Sigmoid colon (tissue), 7 donors: ENCODE measurements around the gene DRAXIN. TPM values are rescaled to one million over a fixed set of nuclear protein-coding genes. Genes with fewer than 3 reads are reported as not detected.

Experiments
- DNase-seq: peaks from one replicate; pipeline ENCODE4 v3.0.0-alpha.2; 2019
- H3K27ac ChIP-seq, 4 donors: fragments of 200-600 bp; sonication (generic); one replicate each; pipeline ENCODE4 v1.5.1; 2016 to 2019; ENCODE audit warnings: mild to moderate bottlenecking in 1 of 4
- H3K27me3 ChIP-seq, 3 donors: fragments of 200-600 bp; sonication (generic); one replicate each; pipeline ENCODE4 v1.5.1; 2019; ENCODE audit warnings: mild to moderate bottlenecking in 1 of 3
- H3K36me3 ChIP-seq, 4 donors: fragments of 200-600 bp; sonication (generic); one replicate each; pipeline ENCODE4 v1.5.1; 2016 to 2019
- H3K4me1 ChIP-seq, 4 donors: fragments of 200-600 bp; sonication (generic); one replicate each; pipeline ENCODE4 v1.5.1; 2017 to 2019
- H3K4me3 ChIP-seq, 4 donors: fragments of 200-600 bp; sonication (generic); one replicate each; pipeline ENCODE4 v1.5.1; 2017 to 2019; ENCODE audit warnings: mild to moderate bottlenecking in 2 of 4, moderate library complexity in 1 of 4
- H3K9me3 ChIP-seq, 4 donors: fragments of 200-600 bp in 3 of 4; sonication (generic) in 3 of 4; one replicate each; pipeline versions ENCODE4 v1.5.1 to v1.6.1; 2013 to 2019
- CTCF ChIP-seq, 4 experiments: fragments of 450-650 bp in 3 of 4; fragments of 200-600 bp in 1 of 4; IDR thresholded peaks; one replicate each; pipeline ENCODE4 v1.5.1; 2016 to 2019; ENCODE audit warnings: antibody characterized with exemption in 4 of 4, mild to moderate bottlenecking in 3 of 4, moderate library complexity in 2 of 4
- EP300 ChIP-seq, 4 donors: sonication (generic); formaldehyde crosslinking; IDR thresholded peaks; one replicate each; pipeline ENCODE4 v1.6.1; 2017; ENCODE audit warnings: antibody characterized with exemption in 4 of 4
- POLR2A ChIP-seq, 2 donors: fragments of 450-650 bp; IDR thresholded peaks; one replicate each; pipeline ENCODE4 v1.6.1; 2016; ENCODE audit warnings: antibody characterized with exemption in 2 of 2, mild to moderate bottlenecking in 2 of 2, moderate library complexity in 2 of 2
- POLR2AphosphoS5 ChIP-seq, 4 donors: sonication (generic); formaldehyde crosslinking; IDR thresholded peaks; one replicate each; pipeline ENCODE4 v1.6.1; 2017; ENCODE audit warnings: antibody characterized with exemption in 4 of 4
- WGBS, 2 donors: extraction: QIAGEN DNeasy Blood & Tissue Kit; methylation state at CpG; one replicate each; pipeline ENCODE4 v1.1.7; 2013; 5-methylcytosine and 5-hydroxymethylcytosine counted together
- intact Hi-C: fragments of 100-400 bp; cut with DNase I; formaldehyde crosslinking; loops from one replicate; pipeline ENCODE4 v1.15.1; 2023
- polyA plus RNA-seq, 3 donors: library from polyadenylated mRNA; stranded (reverse); fragments of 200-250 nt; gene quantifications; one replicate each; pipeline ENCODE4 v1.2.3, GENCODE V29; 2013
- total RNA-seq, 4 donors: library from RNA; depleted of rRNA; stranded (reverse); fragments of >200 nt; gene quantifications; one replicate each; pipeline ENCODE4 v1.1.0, GENCODE V29; 2016
- donor health status: healthy with polysubstance abuse.
- donor health status: Bipolar disorder and iron deficiency.
- donor health status: healthy.

DRAXIN gene
- total and polyA plus RNA-seq, 7 donors, result 0.13 to 0.36 (median 0.28) TPM; not detected in 4

GRCh38 chr1:11748294-11749202 is 57.0 kb downstream of the DRAXIN start:
- Histone ChIP-seq H3K4me1 (no peaks in the 10 kb centered on the region), H3K4me3 (no peak overlapping the region), H3K9me3 (no peaks in the 10 kb centered on the region), H3K27me3 (no peaks in the 10 kb centered on the region), H3K36me3 (peaks cover 0 to 53% (median 4%) of the 10 kb centered on the region in 4 donors), H3K27ac (no peak overlapping the region)
- no peak for DNase-seq
- TF ChIP-seq EP300 (IDR thresholded peaks at IDR 0.05), result no peak
- TF ChIP-seq POLR2A (IDR thresholded peaks at IDR 0.05), result no peak
- no peak for TF ChIP-seq CTCF (IDR thresholded peaks at IDR 0.05)
- no peak for TF ChIP-seq POLR2AphosphoS5 (IDR thresholded peaks at IDR 0.05)
- intact Hi-C loops, result no loop called here
- 94 to 95% methylated on average over 27 of the region's 27 CpGs for WGBS, 2 donors

GRCh38 chr1:11749203-11749689 is 57.7 kb downstream of the DRAXIN start:
- TF ChIP-seq CTCF (IDR thresholded peaks at IDR 0.05), result peak in 2 of 4 experiments; percentile 16 to 40
- no peak for TF ChIP-seq EP300 (IDR thresholded peaks at IDR 0.05)
- Histone ChIP-seq H3K4me1 (no peaks in the 10 kb centered on the region), H3K4me3 (no peak overlapping the region), H3K27ac (no peak overlapping the region), H3K9me3 (no peaks in the 10 kb centered on the region), H3K27me3 (no peaks in the 10 kb centered on the region), H3K36me3 (peaks cover 0 to 53% (median 4%) of the 10 kb centered on the region in 4 donors)
- 77 to 82% methylated on average over 9 of the region's 9 CpGs for WGBS, 2 donors
- intact Hi-C loops, result no loop called here
- no peak for DNase-seq

GRCh38 chr1:11749996-11750395 is 58.5 kb downstream of the DRAXIN start:
- Histone ChIP-seq H3K4me1 (no peaks in the 10 kb centered on the region), H3K36me3 (peaks cover 0 to 53% (median 4%) of the 10 kb centered on the region in 4 donors), H3K27ac (no peak overlapping the region), H3K27me3 (no peaks in the 10 kb centered on the region), H3K9me3 (no peaks in the 10 kb centered on the region), H3K4me3 (no peak overlapping the region)
- TF ChIP-seq EP300 (IDR thresholded peaks at IDR 0.05) (no peak), CTCF (IDR thresholded peaks at IDR 0.05) (no peak), POLR2AphosphoS5 (IDR thresholded peaks at IDR 0.05) (no peak), POLR2A (IDR thresholded peaks at IDR 0.05) (no peak)
- WGBS, 2 donors, result 94 to 95% methylated on average over 15 of the region's 15 CpGs
- intact Hi-C loops, result no loop called here
- DNase-seq, result no peak

GRCh38 chr1:11751087-11751486 is 59.6 kb downstream of the DRAXIN start:
- Histone ChIP-seq H3K4me1 (no peaks in the 10 kb centered on the region), H3K9me3 (no peaks in the 10 kb centered on the region), H3K4me3 (no peak overlapping the region), H3K27ac (no peak overlapping the region), H3K27me3 (peaks cover 0 to 3% (median 0%) of the 10 kb centered on the region in 3 donors), H3K36me3 (peaks cover 0 to 49% (median 4%) of the 10 kb centered on the region in 4 donors)
- 92 to 94% methylated on average over 9 of the region's 9 CpGs for WGBS, 2 donors
- intact Hi-C loops, result no loop called here
- no peak for DNase-seq
- no peak for TF ChIP-seq CTCF (IDR thresholded peaks at IDR 0.05)
- TF ChIP-seq POLR2AphosphoS5 (IDR thresholded peaks at IDR 0.05), result no peak
- TF ChIP-seq EP300 (IDR thresholded peaks at IDR 0.05), result no peak
- TF ChIP-seq POLR2A (IDR thresholded peaks at IDR 0.05), result no peak
